ENCODE measurements around the gene CEP152. TPM values are rescaled to one million over a fixed set of nuclear protein-coding genes. Genes with fewer than 3 reads are reported as not detected.

Gene CEP152
- total RNA-seq, 1 donor from 2014 or later = 4.2 TPM

DNA sequence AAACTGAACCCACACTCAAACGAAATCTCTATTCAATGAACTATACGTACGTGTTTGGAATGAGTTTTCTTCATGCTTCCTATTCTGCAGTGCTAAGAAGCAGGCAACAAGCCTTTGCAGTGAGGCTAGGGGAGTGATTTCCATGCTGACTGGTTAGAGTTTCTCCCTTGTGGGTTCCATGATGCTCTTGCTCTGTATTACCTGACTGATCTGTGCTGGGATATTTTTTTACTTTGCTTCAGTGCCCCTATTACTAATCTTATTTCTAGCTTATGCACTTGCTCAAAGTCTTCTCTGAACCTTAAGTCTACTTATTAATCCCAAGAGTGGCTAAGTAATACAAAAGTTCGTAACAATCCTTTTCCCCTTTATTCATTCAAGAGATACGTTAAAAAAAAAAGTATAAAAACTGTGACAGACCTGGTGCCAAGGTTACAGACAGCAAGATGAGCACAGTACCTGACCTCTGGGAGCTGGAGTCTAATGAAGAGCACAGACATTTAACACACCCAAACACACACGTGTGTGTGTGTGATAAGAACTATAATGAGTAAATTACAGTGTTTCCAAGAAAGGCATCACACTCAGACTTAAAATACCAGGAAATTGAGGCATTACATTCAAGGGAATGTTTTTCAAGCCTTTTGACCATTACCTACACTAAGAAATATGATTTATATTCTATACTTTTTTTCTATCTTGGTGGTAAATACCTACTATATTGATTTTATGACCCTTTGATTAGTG, 114.9 kb downstream of the CEP152 start:
- peak; percentile 45 for DNase-seq (ENCODE audit: low read depth)
- Histone ChIP-seq H3K79me2 (ENCODE audit: insufficient read depth, low read length) (no peaks in the 10 kb centered on the region), H3K4me2 (ENCODE audit: low read length) (peak overlapping the region; percentile 58), H3K27ac (ENCODE audit: low read depth, low read length) (peak overlapping the region; percentile 89), H4K20me1 (ENCODE audit: insufficient read depth, low read length) (no peaks in the 10 kb centered on the region), H3K9ac (ENCODE audit: low read length) (peak overlapping the region; percentile 51), H3K4me3 (ENCODE audit: insufficient read depth, low read depth, low read length) (peak overlapping the region; percentile 4), H2AFZ (ENCODE audit: low read depth, low read length) (no peak overlapping the region), H3K9me3 (ENCODE audit: insufficient read depth, low read depth, low read length) (no peaks in the 10 kb centered on the region), H3K27me3 (ENCODE audit: insufficient read depth, low read length) (no peaks in the 10 kb centered on the region), H3K4me1 (ENCODE audit: insufficient read depth, low read length) (peaks cover 47% of the 10 kb centered on the region), H3K36me3 (ENCODE audit: insufficient read depth, low read length) (no peaks in the 10 kb centered on the region)
- Mint-ChIP-seq H3K27me3 (ENCODE audit: low read depth, unreplicated experiment) (no peaks in the 10 kb centered on the region), H3K9me3 (ENCODE audit: unreplicated experiment) (no peaks in the 10 kb centered on the region), H3K36me3 (ENCODE audit: low read depth, unreplicated experiment) (no peaks in the 10 kb centered on the region), H3K27ac (ENCODE audit: unreplicated experiment) (peak overlapping the region; percentile 96), H3K4me1 (ENCODE audit: low read depth, unreplicated experiment) (peaks cover 36% of the 10 kb centered on the region), H3K4me3 (ENCODE audit: unreplicated experiment) (no peak overlapping the region)
- TF ChIP-seq, protein P1, sequence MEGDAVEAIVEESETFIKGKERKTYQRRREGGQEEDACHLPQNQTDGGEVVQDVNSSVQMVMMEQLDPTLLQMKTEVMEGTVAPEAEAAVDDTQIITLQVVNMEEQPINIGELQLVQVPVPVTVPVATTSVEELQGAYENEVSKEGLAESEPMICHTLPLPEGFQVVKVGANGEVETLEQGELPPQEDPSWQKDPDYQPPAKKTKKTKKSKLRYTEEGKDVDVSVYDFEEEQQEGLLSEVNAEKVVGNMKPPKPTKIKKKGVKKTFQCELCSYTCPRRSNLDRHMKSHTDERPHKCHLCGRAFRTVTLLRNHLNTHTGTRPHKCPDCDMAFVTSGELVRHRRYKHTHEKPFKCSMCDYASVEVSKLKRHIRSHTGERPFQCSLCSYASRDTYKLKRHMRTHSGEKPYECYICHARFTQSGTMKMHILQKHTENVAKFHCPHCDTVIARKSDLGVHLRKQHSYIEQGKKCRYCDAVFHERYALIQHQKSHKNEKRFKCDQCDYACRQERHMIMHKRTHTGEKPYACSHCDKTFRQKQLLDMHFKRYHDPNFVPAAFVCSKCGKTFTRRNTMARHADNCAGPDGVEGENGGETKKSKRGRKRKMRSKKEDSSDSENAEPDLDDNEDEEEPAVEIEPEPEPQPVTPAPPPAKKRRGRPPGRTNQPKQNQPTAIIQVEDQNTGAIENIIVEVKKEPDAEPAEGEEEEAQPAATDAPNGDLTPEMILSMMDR (IDR thresholded peaks at IDR 0.05; ENCODE audit: insufficient read depth, low read depth, low read length) = no peak
- no peak for TF ChIP-seq EZH2 (IDR thresholded peaks at IDR 0.05; ENCODE audit: insufficient read depth, low read length)
- FAIRE-seq = no peak

DNA sequence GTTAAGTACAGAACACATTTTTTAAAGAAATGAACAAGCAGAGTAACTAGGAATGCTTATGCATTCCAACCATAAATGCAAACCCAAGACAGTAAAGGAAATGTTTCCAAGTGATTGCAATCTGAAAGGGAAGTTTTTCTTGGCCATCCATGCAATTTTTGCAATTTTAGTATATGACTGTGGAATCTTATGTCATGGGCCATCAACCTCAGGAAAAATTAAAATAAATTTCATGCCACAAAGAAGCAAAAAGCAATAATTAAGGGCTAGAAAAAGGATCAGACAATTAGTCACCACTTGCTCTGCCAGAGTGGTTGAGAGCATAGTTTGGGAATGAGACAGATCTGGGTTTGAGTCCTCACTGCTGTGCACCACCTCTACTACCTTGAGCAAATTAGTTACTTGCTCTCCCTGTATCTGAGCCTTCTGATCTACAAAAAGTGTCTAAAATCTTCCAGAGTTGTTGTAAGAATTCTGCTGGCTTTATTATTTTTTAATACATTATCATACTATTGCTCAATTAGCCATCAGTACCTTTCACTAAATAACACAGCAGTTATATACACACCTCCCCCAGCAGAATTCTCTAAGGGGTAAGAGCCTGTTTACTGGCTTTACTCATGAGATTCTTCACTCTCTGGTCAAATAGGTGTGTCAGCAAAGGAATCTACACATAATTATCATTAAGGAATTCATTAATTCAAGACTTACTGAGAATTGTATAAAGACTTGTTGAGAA, 115.6 kb downstream of the CEP152 start:
- peak overlapping the region; percentile 51 for H3K9ac ChIP-seq (ENCODE audit: low read length)
- no peaks in the 10 kb centered on the region for H3K36me3 Mint-ChIP-seq (ENCODE audit: low read depth, unreplicated experiment)
- H3K79me2 ChIP-seq (ENCODE audit: insufficient read depth, low read length) = no peaks in the 10 kb centered on the region
- H3K4me1 ChIP-seq (ENCODE audit: insufficient read depth, low read length) = peaks cover 47% of the 10 kb centered on the region
- peak overlapping the region; percentile 58 for H3K4me2 ChIP-seq (ENCODE audit: low read length)
- H3K9me3 ChIP-seq (ENCODE audit: insufficient read depth, low read depth, low read length) = no peaks in the 10 kb centered on the region
- peaks cover 36% of the 10 kb centered on the region for H3K4me1 Mint-ChIP-seq (ENCODE audit: low read depth, unreplicated experiment)
- DNase-seq (ENCODE audit: low read depth) (peak; percentile 98), FAIRE-seq (peak; percentile 98)
- H2AFZ ChIP-seq (ENCODE audit: low read depth, low read length) = no peak overlapping the region
- no peaks in the 10 kb centered on the region for H4K20me1 ChIP-seq (ENCODE audit: insufficient read depth, low read length)
- no peaks in the 10 kb centered on the region for H3K9me3 Mint-ChIP-seq (ENCODE audit: unreplicated experiment)
- no peaks in the 10 kb centered on the region for H3K27me3 Mint-ChIP-seq (ENCODE audit: low read depth, unreplicated experiment)
- H3K4me3 ChIP-seq (ENCODE audit: insufficient read depth, low read depth, low read length) = peak overlapping the region; percentile 4
- H3K27ac Mint-ChIP-seq (ENCODE audit: unreplicated experiment) = peak overlapping the region; percentile 96
- no peaks in the 10 kb centered on the region for H3K27me3 ChIP-seq (ENCODE audit: insufficient read depth, low read length)
- peak overlapping the region; percentile 89 for H3K27ac ChIP-seq (ENCODE audit: low read depth, low read length)
- H3K36me3 ChIP-seq (ENCODE audit: insufficient read depth, low read length) = no peaks in the 10 kb centered on the region
- TF ChIP-seq, protein P1 (IDR thresholded peaks at IDR 0.05; ENCODE audit: insufficient read depth, low read depth, low read length) = no peak
- TF ChIP-seq EZH2 (IDR thresholded peaks at IDR 0.05; ENCODE audit: insufficient read depth, low read length) = no peak
- H3K4me3 Mint-ChIP-seq (ENCODE audit: unreplicated experiment) = peak overlapping the region; percentile 15

Data from astrocyte (in vitro differentiated cells and primary cell).